Mesenchymal stem cell (in vitro differentiated cells and primary cell): ENCODE measurements around the gene NMT1.

Source experiments
- DNase-seq: peaks from one replicate; pipeline ENCODE4 v3.0.0-alpha.2; 2013
- H2AFZ ChIP-seq: one replicate; pipeline ENCODE4 v1.6.1; 2013; ENCODE audit warnings: low read depth, mild to moderate bottlenecking, control low read depth, inconsistent platforms, low read length, moderate library complexity
- H2AK5ac ChIP-seq: 2 replicates; pipeline ENCODE4 v1.6.1; 2013; ENCODE audit warnings: low read length, moderate library complexity, mild to moderate bottlenecking, inconsistent platforms; ENCODE audit not compliant: severe bottlenecking
- H2BK120ac ChIP-seq: one replicate; pipeline ENCODE4 v1.6.1; 2013; ENCODE audit warnings: low read depth, mild to moderate bottlenecking, inconsistent platforms, low read length, moderate library complexity
- H2BK12ac ChIP-seq, 2 experiments: one replicate each; pipeline ENCODE4 v1.6.1; 2013; ENCODE audit warnings: inconsistent platforms in 2 of 2, low read length in 2 of 2, mild to moderate bottlenecking in 2 of 2, moderate library complexity in 2 of 2, control low read depth in 1 of 2
- H2BK15ac ChIP-seq: one replicate; pipeline ENCODE4 v1.6.1; 2013; ENCODE audit warnings: mild to moderate bottlenecking, low read depth, inconsistent platforms; ENCODE audit not compliant: poor library complexity, severe bottlenecking
- H2BK5ac ChIP-seq: 2 replicates; pipeline ENCODE4 v1.6.1; 2013; ENCODE audit warnings: low read depth, mild to moderate bottlenecking, low read length, control low read depth, inconsistent platforms; ENCODE audit not compliant: poor library complexity, severe bottlenecking
- H3K14ac ChIP-seq, 2 experiments: one replicate each; pipeline ENCODE4 v1.6.1; 2013; ENCODE audit warnings: inconsistent platforms in 2 of 2, low read length in 2 of 2, control low read depth in 1 of 2, mild to moderate bottlenecking in 1 of 2, moderate library complexity in 1 of 2
- H3K18ac ChIP-seq, 2 experiments: one replicate each; pipeline ENCODE4 v1.6.1; 2013; ENCODE audit warnings: inconsistent platforms in 2 of 2, low read length in 2 of 2, control low read depth in 1 of 2, low read depth in 1 of 2, mild to moderate bottlenecking in 1 of 2
- H3K23ac ChIP-seq, 2 experiments: one replicate each; pipeline ENCODE4 v1.6.1; 2013; ENCODE audit warnings: inconsistent platforms in 2 of 2, low read length in 2 of 2, mild to moderate bottlenecking in 2 of 2, moderate library complexity in 2 of 2, control low read depth in 1 of 2
- H3K27ac ChIP-seq: 2 replicates; pipeline ENCODE4 v1.5.1; 2013; ENCODE audit warnings: mild to moderate bottlenecking, moderate library complexity, low read length, control low read depth, inconsistent platforms; ENCODE audit not compliant: poor library complexity, severe bottlenecking
- H3K27me3 ChIP-seq, 2 experiments: 2 replicates each; pipeline versions ENCODE4 v1.6.1 to v1.7.0; 2013; ENCODE audit warnings: low read length in 2 of 2, mild to moderate bottlenecking in 2 of 2, moderate library complexity in 2 of 2, control low read depth in 1 of 2, inconsistent platforms in 1 of 2; ENCODE audit not compliant: control insufficient read depth in 1 of 2, insufficient read depth in 1 of 2
- H3K36me3 ChIP-seq, 2 experiments: 2 replicates each; pipeline versions ENCODE4 v1.6.1 to v1.7.0; 2013; ENCODE audit warnings: low read length in 2 of 2, control low read depth in 1 of 2, inconsistent platforms in 1 of 2, low read depth in 1 of 2, mild to moderate bottlenecking in 1 of 2; ENCODE audit not compliant: insufficient read depth in 2 of 2, control insufficient read depth in 1 of 2
- H3K4ac ChIP-seq, 2 experiments: one replicate each; pipeline ENCODE4 v1.6.1; 2013; ENCODE audit warnings: inconsistent platforms in 2 of 2, low read length in 2 of 2, mild to moderate bottlenecking in 2 of 2, moderate library complexity in 2 of 2, control low read depth in 1 of 2, low read depth in 1 of 2
- H3K4me1 ChIP-seq: 2 replicates; pipeline ENCODE4 v1.6.1; 2013; ENCODE audit warnings: low read depth, low read length, control low read depth; ENCODE audit not compliant: control insufficient read depth, insufficient read depth
- H3K4me2 ChIP-seq: 2 replicates; pipeline ENCODE4 v1.6.1; 2013; ENCODE audit warnings: low read length, mild to moderate bottlenecking, inconsistent platforms; ENCODE audit not compliant: poor library complexity, severe bottlenecking
- H3K4me3 ChIP-seq, 2 experiments: 2 replicates each; pipeline versions ENCODE4 v1.5.1 to v1.7.0; 2013; ENCODE audit warnings: low read length in 2 of 2, mild to moderate bottlenecking in 2 of 2, control low read depth in 1 of 2, low read depth in 1 of 2; ENCODE audit not compliant: insufficient read depth in 1 of 2
- H3K79me1 ChIP-seq: replicated peaks from 2 replicates; pipeline ENCODE4 v1.6.1; 2013; ENCODE audit warnings: mild to moderate bottlenecking, control low read depth, low read length, inconsistent platforms; ENCODE audit not compliant: poor library complexity, severe bottlenecking
- H3K9ac ChIP-seq: 2 replicates; pipeline ENCODE4 v1.7.0; 2013; ENCODE audit warnings: mild to moderate bottlenecking, low read length, moderate library complexity
- H3K9me3 ChIP-seq: 2 replicates; pipeline ENCODE4 v1.7.0; 2013; ENCODE audit warnings: mild to moderate bottlenecking, low read length; ENCODE audit not compliant: control insufficient read depth
- H4K8ac ChIP-seq: one replicate; pipeline ENCODE4 v1.6.1; 2013; ENCODE audit warnings: inconsistent platforms, mild to moderate bottlenecking, low read length, moderate library complexity
- H4K91ac ChIP-seq: one replicate; pipeline ENCODE4 v1.6.1; 2013; ENCODE audit warnings: mild to moderate bottlenecking, low read length, inconsistent platforms
- WGBS: methylation state at CpG from one replicate; pipeline ENCODE4 v1.1.7; 2013; ENCODE audit warnings: mixed read lengths; 5-methylcytosine and 5-hydroxymethylcytosine counted together

Gene NMT1

DNA sequence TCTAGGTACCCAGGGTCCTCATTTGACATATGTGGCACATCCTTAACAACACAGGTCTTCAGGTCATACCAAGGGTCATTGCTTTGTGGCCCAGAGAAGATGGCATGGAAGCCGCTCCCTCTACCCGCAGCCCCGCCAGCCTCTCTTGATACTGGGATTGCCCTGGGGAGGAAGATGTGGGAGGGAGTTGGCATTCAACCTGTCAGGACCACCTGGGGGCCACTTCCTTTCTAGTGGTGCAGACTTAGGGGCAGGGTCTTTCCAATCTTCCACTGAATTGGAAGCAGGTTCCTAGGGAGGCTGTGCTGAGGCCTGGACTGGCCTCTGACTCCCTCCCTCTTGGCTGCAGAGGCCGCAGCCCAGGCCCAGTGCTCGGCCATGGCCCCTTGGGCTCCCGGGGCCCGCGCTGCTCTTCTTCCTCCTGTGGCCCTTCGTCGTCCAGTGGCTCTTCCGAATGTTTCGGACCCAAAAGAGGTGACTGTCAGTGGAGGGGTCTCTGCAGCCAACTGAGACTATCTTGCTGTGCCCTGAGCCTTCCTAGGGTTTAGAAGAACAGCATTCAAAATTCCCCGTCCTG is 82.1 kb downstream of the NMT1 start:
- peak overlapping the region in 1 of 2 experiments; percentile 36 for H3K4ac ChIP-seq

DNA sequence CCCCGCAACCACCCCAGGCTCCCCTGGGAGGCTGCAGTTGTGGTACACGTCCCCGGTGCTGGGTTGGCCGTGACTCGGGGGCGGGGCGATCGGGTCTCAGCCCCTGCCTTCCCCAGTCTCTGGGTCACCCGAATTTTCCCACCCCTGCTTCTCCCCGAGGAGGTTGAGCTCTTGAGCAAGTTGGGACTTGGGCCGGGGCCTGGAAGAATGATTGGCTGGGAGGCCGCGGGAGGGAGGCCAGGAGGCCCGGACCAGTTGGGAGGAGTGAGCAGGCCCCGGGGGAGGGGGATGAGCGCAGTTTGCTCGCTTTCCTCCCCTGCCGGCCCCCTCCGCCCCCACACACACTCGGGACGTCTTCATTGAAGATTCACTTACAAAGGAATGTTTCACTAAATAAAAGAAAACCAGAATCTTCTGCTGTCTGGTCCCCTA is 82.7 kb downstream of the NMT1 start:
- peaks cover 12% of the 10 kb centered on the region for H3K79me1 ChIP-seq
- no peak overlapping the region for H2AK5ac ChIP-seq
- H2BK120ac ChIP-seq = peak overlapping the region; percentile 75
- DNase-seq = peak; percentile 57
- H2BK5ac ChIP-seq = no peak overlapping the region
- peaks cover 28% of the 10 kb centered on the region for H3K4me1 ChIP-seq
- peaks cover 0 to 8% of the 10 kb centered on the region in 2 experiments for H3K36me3 ChIP-seq
- peak overlapping the region in 1 of 2 experiments; percentile 25 for H2BK12ac ChIP-seq
- H3K9me3 ChIP-seq = no peaks in the 10 kb centered on the region
- 20% methylated on average over 7 of the region's 21 CpGs for WGBS
- H2BK15ac ChIP-seq = peak overlapping the region; percentile 44
- H3K9ac ChIP-seq = peak overlapping the region; percentile 92
- peak overlapping the region; percentile 56 for H3K27ac ChIP-seq
- peak overlapping the region; percentile 49 for H3K4me2 ChIP-seq
- H3K4me3 ChIP-seq = peak overlapping the region in 1 of 2 experiments; percentile 70
- H3K4ac ChIP-seq = peak overlapping the region in 1 of 2 experiments; percentile 88
- no peak overlapping the region for H3K23ac ChIP-seq
- H2AFZ ChIP-seq = no peak overlapping the region
- no peaks in the 10 kb centered on the region for H3K27me3 ChIP-seq
- H4K8ac ChIP-seq = peak overlapping the region; percentile 58
- peak overlapping the region in 1 of 2 experiments; percentile 63 for H3K18ac ChIP-seq
- H3K14ac ChIP-seq = no peak overlapping the region
- H4K91ac ChIP-seq = no peak overlapping the region

More for the DNA sequence above, 82.1 kb downstream of the NMT1 start:
- Histone ChIP-seq H2BK120ac (no peak overlapping the region), H3K14ac (no peak overlapping the region), H3K36me3 (peaks cover 0 to 8% of the 10 kb centered on the region in 2 experiments), H3K9me3 (no peaks in the 10 kb centered on the region), H2AFZ (no peak overlapping the region), H4K91ac (peak overlapping the region; percentile 44), H3K23ac (no peak overlapping the region), H3K18ac (peak overlapping the region in 1 of 2 experiments; percentile 63), H3K4me2 (no peak overlapping the region), H2AK5ac (no peak overlapping the region), H3K27me3 (no peaks in the 10 kb centered on the region), H2BK5ac (no peak overlapping the region), H4K8ac (peak overlapping the region; percentile 58), H3K4me3 (peak overlapping the region in 1 of 2 experiments; percentile 70), H3K4me1 (peaks cover 28% of the 10 kb centered on the region), H2BK12ac (no peak overlapping the region), H2BK15ac (no peak overlapping the region), H3K79me1 (peaks cover 12% of the 10 kb centered on the region), H3K9ac (peak overlapping the region; percentile 92), H3K27ac (no peak overlapping the region)
- no peak for DNase-seq
- WGBS = 84% methylated on average over 13 of the region's 13 CpGs

- Histone ChIP-seq H3K36me3 (peaks cover 0 to 8% of the 10 kb centered on the region in 2 experiments), H3K27me3 (no peaks in the 10 kb centered on the region), H2BK12ac (peak overlapping the region; percentile 79 to 90), H3K14ac (no peak overlapping the region), H4K8ac (peak overlapping the region; percentile 58), H2AK5ac (peak overlapping the region; percentile 70), H3K27ac (peak overlapping the region; percentile 56), H2AFZ (peak overlapping the region; percentile 68), H3K4me1 (peaks cover 28% of the 10 kb centered on the region), H3K9ac (peak overlapping the region; percentile 92), H3K23ac (no peak overlapping the region), H3K4me2 (peak overlapping the region; percentile 49), H3K9me3 (no peaks in the 10 kb centered on the region), H4K91ac (peak overlapping the region; percentile 87), H2BK120ac (peak overlapping the region; percentile 75), H3K4me3 (peak overlapping the region in 1 of 2 experiments; percentile 70), H2BK15ac (peak overlapping the region; percentile 66), H2BK5ac (no peak overlapping the region), H3K4ac (peak overlapping the region; percentile 79 to 88), H3K79me1 (peaks cover 12% of the 10 kb centered on the region), H3K18ac (peak overlapping the region in 1 of 2 experiments; percentile 70)
- WGBS = 53% methylated on average over 56 of the region's 71 CpGs
- no peak for DNase-seq
Observed at GRCh38 chr17:45144199-45145034, 83.3 kb downstream of the NMT1 start.

DNA sequence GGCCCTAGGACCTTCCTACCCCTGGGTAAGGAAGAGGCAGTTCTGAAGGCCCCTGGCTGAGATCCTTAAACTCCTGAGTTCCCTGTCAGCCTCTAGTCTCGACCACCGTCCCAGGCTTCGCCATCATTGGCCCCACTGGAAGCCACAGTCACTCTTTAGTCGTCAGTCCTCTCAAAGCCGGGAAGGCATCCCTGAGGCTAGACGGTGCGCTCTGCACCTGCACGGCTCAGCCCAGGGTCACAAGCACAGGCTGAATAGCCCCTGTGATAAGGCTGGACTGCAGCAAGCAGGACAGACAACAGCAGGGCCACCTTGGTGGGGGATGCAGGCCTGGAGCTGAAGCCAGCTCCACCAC is 83.9 kb downstream of the NMT1 start:
- Histone ChIP-seq H3K79me1 (peaks cover 12% of the 10 kb centered on the region), H3K9ac (peak overlapping the region; percentile 92), H3K4ac (peak overlapping the region in 1 of 2 experiments; percentile 24), H4K91ac (peak overlapping the region; percentile 87), H3K4me1 (peaks cover 28% of the 10 kb centered on the region), H2BK12ac (peak overlapping the region; percentile 79 to 90), H3K14ac (no peak overlapping the region), H3K4me2 (no peak overlapping the region), H3K9me3 (no peaks in the 10 kb centered on the region), H2BK5ac (no peak overlapping the region), H3K23ac (peak overlapping the region in 1 of 2 experiments; percentile 90), H3K4me3 (peak overlapping the region in 1 of 2 experiments; percentile 58), H3K27ac (no peak overlapping the region), H2AFZ (no peak overlapping the region), H2AK5ac (peak overlapping the region; percentile 84), H2BK15ac (no peak overlapping the region), H3K18ac (no peak overlapping the region), H3K27me3 (no peaks in the 10 kb centered on the region), H2BK120ac (no peak overlapping the region), H4K8ac (peak overlapping the region; percentile 58), H3K36me3 (peaks cover 0 to 13% of the 10 kb centered on the region in 2 experiments)
- DNase-seq = no peak
- WGBS = 94% methylated on average over 8 of the region's 8 CpGs
